ENCODE data around the gene SFN. TPM values are rescaled to one million over a fixed set of nuclear protein-coding genes. Genes with fewer than 3 reads are reported as not detected.

Gene SFN
- total and polyA plus RNA-seq, 2 donors from 2014 or later: 2.9 to 44.7 TPM

- intact Hi-C loops (cut with DNase I): no loop called here
- Histone ChIP-seq H3K4me3 (ENCODE audit: low read length in 3 of 3) (peak within 1 kb of the TSS; percentile 71 to 79 (median 73)), H3K9ac (ENCODE audit: low read length in 3 of 3) (peak within 1 kb of the TSS; percentile 58 to 80 (median 73)), H3K27ac (ENCODE audit: low read depth in 2 of 2, low read length in 2 of 2) (peak within 1 kb of the TSS; percentile 65 to 74), H3K9me3 (ENCODE audit: control insufficient read depth in 2 of 3, insufficient read depth in 1 of 3, low read length in 3 of 3) (no peaks in the 10 kb centered on the region), H3K4me1 (ENCODE audit: control insufficient read depth in 2 of 3, insufficient read depth in 2 of 3, low read depth in 1 of 3, low read length in 3 of 3) (peaks cover 0 to 17% (median 4%) of the 10 kb centered on the region in 3 donors), H3K27me3 (ENCODE audit: control insufficient read depth, insufficient read depth, low read length) (no peaks in the 10 kb centered on the region), H3K36me3 (ENCODE audit: control insufficient read depth in 2 of 3, insufficient read depth in 3 of 3, low read length in 3 of 3) (no peaks in the 10 kb centered on the region)
- no peak for FAIRE-seq
- DNase-seq: peak; percentile 55 to 88 (median 84)
- peak; percentile 56 for TF ChIP-seq CTCF (IDR thresholded peaks at IDR 0.05; ENCODE audit: borderline replicate concordance, extremely low read depth, insufficient read depth)
These were observed 36.5 kb upstream of the SFN start, which contains the start of gene ZDHHC18 for GRCh38 chr1:26826261-26827105. Gene ZDHHC18 (plus strand): TSS chr1:26826688. CDS start chr1:26826805, 117 bp downstream.

- Histone ChIP-seq H3K27ac (ENCODE audit: low read depth in 2 of 2, low read length in 2 of 2) (no peak overlapping the region), H3K9me3 (ENCODE audit: control insufficient read depth in 2 of 3, insufficient read depth in 1 of 3, low read length in 3 of 3) (no peaks in the 10 kb centered on the region), H3K4me3 (ENCODE audit: low read length in 3 of 3) (peak overlapping the region; percentile 40 to 59 (median 58)), H3K4me1 (ENCODE audit: control insufficient read depth in 2 of 3, insufficient read depth in 2 of 3, low read depth in 1 of 3, low read length in 3 of 3) (peaks cover 0 to 17% (median 4%) of the 10 kb centered on the region in 3 donors), H3K9ac (ENCODE audit: low read length in 3 of 3) (peak overlapping the region in 1 of 3 donors; percentile 58), H3K36me3 (ENCODE audit: control insufficient read depth in 2 of 3, insufficient read depth in 3 of 3, low read length in 3 of 3) (peaks cover 0 to 5% (median 0%) of the 10 kb centered on the region in 3 donors), H3K27me3 (ENCODE audit: control insufficient read depth, insufficient read depth, low read length) (no peaks in the 10 kb centered on the region)
- intact Hi-C loops (cut with DNase I): no loop called here
- peak in 2 of 5 donors; percentile 69 to 85 for DNase-seq
- TF ChIP-seq CTCF (IDR thresholded peaks at IDR 0.05; ENCODE audit: borderline replicate concordance, extremely low read depth, insufficient read depth): no peak
- no peak for FAIRE-seq
These were observed 35.8 kb upstream of the SFN start for GRCh38 chr1:26827106-26827604.

GRCh38 chr1:26827663-26828062, 35.3 kb upstream of the SFN start:
- peak overlapping the region in 1 of 3 donors; percentile 58 for H3K9ac ChIP-seq (ENCODE audit: low read length in 3 of 3)
- TF ChIP-seq CTCF (IDR thresholded peaks at IDR 0.05; ENCODE audit: borderline replicate concordance, extremely low read depth, insufficient read depth): no peak
- FAIRE-seq: no peak
- H3K9me3 ChIP-seq (ENCODE audit: control insufficient read depth in 2 of 3, insufficient read depth in 1 of 3, low read length in 3 of 3): no peaks in the 10 kb centered on the region
- no peaks in the 10 kb centered on the region for H3K27me3 ChIP-seq (ENCODE audit: control insufficient read depth, insufficient read depth, low read length)
- H3K36me3 ChIP-seq (ENCODE audit: control insufficient read depth in 2 of 3, insufficient read depth in 3 of 3, low read length in 3 of 3): peaks cover 0 to 7% (median 0%) of the 10 kb centered on the region in 3 donors
- intact Hi-C loops (cut with DNase I): no loop called here
- H3K27ac ChIP-seq (ENCODE audit: low read depth in 2 of 2, low read length in 2 of 2): no peak overlapping the region
- peaks cover 0 to 17% (median 4%) of the 10 kb centered on the region in 3 donors for H3K4me1 ChIP-seq (ENCODE audit: control insufficient read depth in 2 of 3, insufficient read depth in 2 of 3, low read depth in 1 of 3, low read length in 3 of 3)
- peak; percentile 57 to 83 (median 68) for DNase-seq
- peak overlapping the region; percentile 8 to 59 (median 40) for H3K4me3 ChIP-seq (ENCODE audit: low read length in 3 of 3)
